H1 (cell line): ENCODE results near the gene GFRA3. TPM values are rescaled to one million over a fixed set of nuclear protein-coding genes. Genes with fewer than 3 reads are reported as not detected.

ENCODE experiments used
- CTCF ChIA-PET: fragments of 300-600 bp; sonication (Branson Sonifier 250); formaldehyde crosslinking; loops from one replicate; lab custom pipeline; 2021; ENCODE audit not compliant: partially characterized antibody; lab: Charles Lee
- POLR2A ChIA-PET: fragments of 300-600 bp; sonication (Branson Sonifier 250); formaldehyde crosslinking; loops from one replicate; lab custom pipeline; 2021; ENCODE audit warnings: inconsistent platforms; ENCODE audit not compliant: partially characterized antibody; lab: Charles Lee
- DNase-seq, 2 experiments: peaks; one replicate each; pipeline versions ENCODE4 v3.0.0 to v3.0.0-alpha.2; 2010 to 2022; ENCODE audit warnings: low spot score in 2 of 2, low read depth in 1 of 2, mixed read lengths in 1 of 2
- FAIRE-seq: peaks from 2 replicates; lab custom pipeline; 2011; peaks lifted over from hg19 to GRCh38; lab: Jason Lieb, UNC
- H2AFZ ChIP-seq: 2 replicates; pipeline ENCODE4 v1.8.1; 2012; ENCODE audit warnings: low read length, inconsistent platforms
- H2AK5ac ChIP-seq: 2 replicates; pipeline ENCODE4 v1.6.1; 2013; ENCODE audit warnings: low read depth, low read length
- H2BK120ac ChIP-seq: replicated peaks from 2 replicates; pipeline ENCODE3; 2013; ENCODE audit warnings: low read depth, low read length, inconsistent platforms
- H2BK12ac ChIP-seq: 2 replicates; pipeline ENCODE4 v1.6.1; 2013; ENCODE audit warnings: low read depth, low read length
- H2BK15ac ChIP-seq: 2 replicates; pipeline ENCODE4 v1.6.1; 2013; ENCODE audit warnings: low read length
- H2BK20ac ChIP-seq: 2 replicates; pipeline ENCODE4 v1.6.1; 2013; ENCODE audit warnings: low read length
- H2BK5ac ChIP-seq: 2 replicates; pipeline ENCODE4 v1.6.1; 2013; ENCODE audit warnings: low read depth, low read length
- H3K14ac ChIP-seq: 2 replicates; pipeline ENCODE4 v1.6.1; 2013; ENCODE audit warnings: inconsistent platforms; ENCODE audit not compliant: insufficient read length
- H3K18ac ChIP-seq: 2 replicates; pipeline ENCODE4 v1.6.1; 2013; ENCODE audit warnings: low read length; ENCODE audit errors: extremely low read depth
- H3K23ac ChIP-seq: 2 replicates; pipeline ENCODE4 v1.6.1; 2013; ENCODE audit warnings: inconsistent platforms; ENCODE audit not compliant: insufficient read length
- H3K23me2 ChIP-seq: 2 replicates; pipeline ENCODE4 v1.6.1; 2013; ENCODE audit warnings: low read depth, low read length
- H3K27ac ChIP-seq: 2 replicates; pipeline ENCODE4 v1.6.1; 2011; ENCODE audit warnings: low read depth, low read length, inconsistent platforms
- H3K27me3 ChIP-seq, 4 experiments: replicated peaks in 1 of 4; 1 replicate in 1 of 4; 2 replicates in 3 of 4; pipeline versions ENCODE4 v1.6.1 to v1.8.1; 2011 to 2013; ENCODE audit warnings: low read length in 3 of 4, mild to moderate bottlenecking in 3 of 4, inconsistent platforms in 2 of 4, mixed read lengths in 2 of 4, moderate library complexity in 1 of 4; ENCODE audit not compliant: control insufficient read depth in 3 of 4, insufficient read depth in 3 of 4; ENCODE audit errors: extremely low read depth in 1 of 4
- H3K36me3 ChIP-seq, 4 experiments: 2 replicates each; pipeline versions ENCODE4 v1.6.1 to v1.8.1; 2011 to 2013; ENCODE audit warnings: mild to moderate bottlenecking in 4 of 4, low read length in 3 of 4, moderate library complexity in 2 of 4, control low read depth in 1 of 4, inconsistent platforms in 1 of 4; ENCODE audit not compliant: insufficient read depth in 4 of 4, control insufficient read depth in 2 of 4
- H3K4ac ChIP-seq: replicated peaks from 2 replicates; pipeline ENCODE3; 2013; ENCODE audit warnings: low read length, low read depth, mixed read lengths, inconsistent platforms; ENCODE audit not compliant: insufficient read length
- H3K4me1 ChIP-seq, 4 experiments: replicated peaks in 1 of 4; 1 replicate in 1 of 4; 2 replicates in 3 of 4; pipeline versions ENCODE4 v1.6.1 to v1.8.1; 2011 to 2013; ENCODE audit warnings: low read length in 3 of 4, inconsistent platforms in 2 of 4, mixed read lengths in 1 of 4; ENCODE audit not compliant: insufficient read depth in 4 of 4, control insufficient read depth in 3 of 4
- H3K4me2 ChIP-seq, 2 experiments: 2 replicates each; pipeline versions ENCODE4 v1.6.1 to v1.8.1; 2011 to 2013; ENCODE audit warnings: low read depth in 2 of 2, low read length in 2 of 2, control low read depth in 1 of 2, inconsistent platforms in 1 of 2, mild to moderate bottlenecking in 1 of 2; ENCODE audit not compliant: insufficient read depth in 1 of 2
- H3K4me3 ChIP-seq, 4 experiments: fragments of 200-600, 300-600 bp in 1 of 4; sonication (generic), shearing (Covaris generic), sonication (Bioruptor Twin) in 1 of 4; 2 replicates each; pipeline versions ENCODE4 v1.5.1 to v1.8.1; 2011 to 2016; ENCODE audit warnings: low read length in 4 of 4, low read depth in 3 of 4, control low read depth in 2 of 4, inconsistent platforms in 2 of 4, mild to moderate bottlenecking in 2 of 4, mixed read lengths in 1 of 4, moderate library complexity in 1 of 4; ENCODE audit not compliant: insufficient read depth in 2 of 4; ENCODE audit errors: extremely low read depth in 1 of 4
- H3K56ac ChIP-seq: replicated peaks from 2 replicates; pipeline ENCODE3; 2013; ENCODE audit warnings: low read depth, mild to moderate bottlenecking, mixed read lengths, low read length, inconsistent platforms; ENCODE audit not compliant: insufficient read length
- H3K79me1 ChIP-seq: 2 replicates; pipeline ENCODE4 v1.6.1; 2013; ENCODE audit warnings: low read depth, low read length, control low read depth
- H3K79me2 ChIP-seq, 2 experiments: 2 replicates each; pipeline versions ENCODE4 v1.6.1 to v1.8.1; 2012 to 2013; ENCODE audit warnings: low read length in 2 of 2, mild to moderate bottlenecking in 2 of 2, inconsistent platforms in 1 of 2; ENCODE audit not compliant: insufficient read depth in 2 of 2, control insufficient read depth in 1 of 2
- H3K9ac ChIP-seq, 4 experiments: replicated peaks in 1 of 4; 1 replicate in 1 of 4; 2 replicates in 3 of 4; pipeline versions ENCODE4 v1.6.1 to v1.8.1; 2011 to 2013; ENCODE audit warnings: low read depth in 3 of 4, low read length in 3 of 4, control low read depth in 2 of 4, mild to moderate bottlenecking in 2 of 4, moderate library complexity in 2 of 4, inconsistent platforms in 1 of 4; ENCODE audit errors: extremely low read depth in 1 of 4
- H3K9me3 ChIP-seq, 2 experiments: 2 replicates each; pipeline versions ENCODE4 v1.6.1 to v1.8.1; 2012 to 2013; ENCODE audit warnings: mild to moderate bottlenecking in 2 of 2, moderate library complexity in 2 of 2, control low read depth in 1 of 2, inconsistent platforms in 1 of 2, low read depth in 1 of 2, low read length in 1 of 2, mixed read lengths in 1 of 2; ENCODE audit not compliant: insufficient read depth in 2 of 2
- H4K20me1 ChIP-seq, 2 experiments: replicated peaks in 1 of 2; 2 replicates each; pipeline versions ENCODE3 to v1.8.1; 2011 to 2013; ENCODE audit warnings: inconsistent platforms in 2 of 2, low read length in 2 of 2, mild to moderate bottlenecking in 1 of 2; ENCODE audit not compliant: insufficient read depth in 2 of 2, control insufficient read depth in 1 of 2
- H4K5ac ChIP-seq: 2 replicates; pipeline ENCODE4 v1.6.1; 2013; ENCODE audit warnings: low read length, low read depth, mixed read lengths, inconsistent platforms; ENCODE audit not compliant: insufficient read length
- H4K8ac ChIP-seq: 2 replicates; pipeline ENCODE4 v1.8.0; 2013; ENCODE audit warnings: mild to moderate bottlenecking, moderate library complexity, low read length, inconsistent platforms; ENCODE audit not compliant: insufficient read depth; ENCODE audit errors: extremely low read depth
- H4K91ac ChIP-seq: replicated peaks from 2 replicates; pipeline ENCODE3; 2013; ENCODE audit warnings: low read length, mixed read lengths, inconsistent platforms; ENCODE audit not compliant: insufficient read length
- BCL11A ChIP-seq, 2 experiments: IDR thresholded peaks; one replicate each; pipeline ENCODE4 v1.6.1; 2011; ENCODE audit warnings: low read depth in 2 of 2, low read length in 2 of 2, mild to moderate bottlenecking in 2 of 2
- CHD2 ChIP-seq: IDR thresholded peaks from 2 replicates; pipeline ENCODE4 v1.6.1; 2012; ENCODE audit warnings: low read length, improper control_type of control experiment
- CTCF ChIP-seq, 3 experiments: IDR thresholded peaks; 1 replicate in 2 of 3; 2 replicates in 1 of 3; pipeline versions ENCODE4 v1.5.1 to v1.6.1; 2011; ENCODE audit warnings: low read length in 3 of 3, mild to moderate bottlenecking in 3 of 3, inconsistent platforms in 2 of 3, low read depth in 1 of 3, moderate library complexity in 1 of 3; ENCODE audit not compliant: insufficient read depth in 1 of 3; ENCODE audit errors: control extremely low read depth in 1 of 3
- EP300 ChIP-seq, 2 experiments: IDR thresholded peaks; 1 replicate in 1 of 2; 2 replicates in 1 of 2; pipeline ENCODE4 v1.6.1; 2011 to 2012; ENCODE audit warnings: low read depth in 2 of 2, low read length in 2 of 2, mild to moderate bottlenecking in 2 of 2, borderline replicate concordance in 1 of 2, inconsistent platforms in 1 of 2, moderate library complexity in 1 of 2
- FOSL1 ChIP-seq: IDR thresholded peaks from 2 replicates; pipeline ENCODE4 v1.6.1; 2011; ENCODE audit warnings: mild to moderate bottlenecking, low read depth, low read length, moderate library complexity; ENCODE audit not compliant: insufficient read depth
- MAFK ChIP-seq: IDR thresholded peaks from 2 replicates; pipeline ENCODE4 v1.6.1; 2012; ENCODE audit warnings: low read depth, mild to moderate bottlenecking, improper control_type of control experiment, low read length
- SP2 ChIP-seq: IDR thresholded peaks from 2 replicates; pipeline ENCODE4 v1.6.1; 2012; ENCODE audit warnings: mild to moderate bottlenecking, low read length, inconsistent platforms
- SRF ChIP-seq: IDR thresholded peaks from 2 replicates; pipeline ENCODE4 v1.6.1; 2011; ENCODE audit warnings: mild to moderate bottlenecking, low read depth, low read length, moderate library complexity
- SUZ12 ChIP-seq: fragments of 200-600 bp; sonication (generic); IDR thresholded peaks from 2 replicates; pipeline ENCODE4 v1.6.1; 2012; ENCODE audit warnings: mild to moderate bottlenecking, inconsistent platforms, low read length, moderate library complexity, mixed read lengths
- WGBS, 2 experiments: shearing (Covaris generic) in 1 of 2; methylation state at CpG; one replicate each; pipeline versions ENCODE4 v1.1.6 to v1.1.7; 2013 to 2015; ENCODE audit warnings: low lambda C conversion rate in 2 of 2, mixed read lengths in 2 of 2, inconsistent platforms in 1 of 2, low coverage in 1 of 2, missing lambda C conversion rate in 1 of 2; ENCODE audit not compliant: insufficient replicate concordance in 2 of 2, insufficient coverage in 1 of 2, insufficient read length in 1 of 2; ENCODE audit errors: extremely low coverage in 1 of 2, missing lambda C conversion rate in 1 of 2; 5-methylcytosine and 5-hydroxymethylcytosine counted together
- polyA plus RNA-seq, 7 experiments: library from polyadenylated mRNA; depleted of rRNA in 3 of 7; stranded (reverse) in 5 of 7; unstranded in 2 of 7; fragments of >200 nt in 5 of 7; fragments of 200-250 nt in 2 of 7; gene quantifications; 1 replicate in 5 of 7; 2 replicates in 1 of 7; 4 replicates in 1 of 7; pipeline versions ENCODE4 v1.2.1 to v1.2.3, GENCODE V29; 2011 to 2013; ENCODE audit warnings: missing spikeins in 2 of 7, mixed read lengths in 2 of 7
- total RNA-seq: library from RNA; stranded (reverse); fragmentation: NEBNext Ultra II Directional; extraction: Animal tissue kit (Norgen Biotek cat#: 25700); gene quantifications from 2 replicates; pipeline ENCODE4 v1.2.1, GENCODE V29; 2021

GFRA3 gene
- total and polyA plus RNA-seq, 2 of the 8 experiments (the other 6 are each of a cell fraction or from before 2014, with no cell fraction given), result 0.88 to 3.4 TPM

- Histone ChIP-seq H3K9ac (no peak overlapping the region), H3K4ac (no peak overlapping the region), H3K9me3 (no peaks in the 10 kb centered on the region), H3K79me1 (no peaks in the 10 kb centered on the region), H3K4me1 (no peaks in the 10 kb centered on the region; a peak in 1 of 7 replicates), H3K79me2 (no peaks in the 10 kb centered on the region), H2BK5ac (no peak overlapping the region; the same call in 1 of the 2 replicates), H2BK120ac (no peak overlapping the region), H2BK20ac (no peak overlapping the region), H3K56ac (no peak overlapping the region), H2BK15ac (no peak overlapping the region), H3K4me3 (no peak overlapping the region), H2AFZ (0 out of 2 replicates have a peak overlapping the region, but pooled peaks have one; percentile 29), H2BK12ac (no peak overlapping the region), H4K5ac (no peak overlapping the region), H3K36me3 (no peaks in the 10 kb centered on the region), H3K14ac (no peak overlapping the region), H3K27me3 (no peaks in the 10 kb centered on the region), H3K18ac (no peak overlapping the region), H3K27ac (no peak overlapping the region), H3K23ac (no peak overlapping the region), H4K20me1 (no peaks in the 10 kb centered on the region), H4K91ac (peak overlapping the region; percentile 13), H3K4me2 (no peak overlapping the region), H2AK5ac (no peak overlapping the region), H3K23me2 (no peaks in the 10 kb centered on the region), H4K8ac (no peak overlapping the region)
- CTCF ChIA-PET, result interaction anchor here (1.0 to 5.7 kb wide), 6 partner anchors 11 to 42 kb away, joined by 3 to 18 read pairs (median 4); no protein-coding TSS in a partner anchor
- FAIRE-seq (no peak), DNase-seq (no peak)
- POLR2A ChIA-PET, result interaction anchor here (0.9 to 1.0 kb wide), 2 partner anchors 11 to 12 kb away, joined by 3 to 5 read pairs; no protein-coding TSS in a partner anchor
- WGBS, 2 experiments, result 83% methylated on average over 3 of the region's 3 CpGs; no CpG with 5 or more reads in 1 of the 2 experiments
- no peak for TF ChIP-seq MAFK
- TF ChIP-seq CHD2, result no peak
- no peak for TF ChIP-seq BCL11A (IDR thresholded peaks at IDR 0.05; ENCODE audit: low read depth in 2 of 2, low read length in 2 of 2)
- no peak for TF ChIP-seq SP2
- TF ChIP-seq SUZ12, result no peak
- no peak for TF ChIP-seq CTCF (IDR thresholded peaks at IDR 0.05; ENCODE audit: control extremely low read depth in 1 of 3, insufficient read depth in 1 of 3, low read depth in 1 of 3, low read length in 3 of 3)
- no peak for TF ChIP-seq SRF
- TF ChIP-seq FOSL1, result no peak
- no peak for TF ChIP-seq EP300 (IDR thresholded peaks at IDR 0.05; ENCODE audit: borderline replicate concordance in 1 of 2, low read depth in 2 of 2, low read length in 2 of 2)
These were observed 21.5 kb downstream of the GFRA3 start for GRCh38 chr5:138252944-138253343.
